PC-9 (cell line): ENCODE data around the gene MCU. TPM values are rescaled to one million over a fixed set of nuclear protein-coding genes. Genes with fewer than 3 reads are reported as not detected.

Experiments
- BruUV-seq: library from RNA; stranded (reverse); fragments of 400-500 nt; replicated peaks from 2 replicates; lab custom pipeline; 2021; lab: Mats Ljungman, UMichigan
- CTCF ChIA-PET: fragments of 300-600 bp; sonication (Branson Sonifier 250); formaldehyde crosslinking; loops from one replicate; lab custom pipeline; 2022; ENCODE audit warnings: antibody characterized with exemption; lab: Charles Lee
- POLR2A ChIA-PET: fragments of 300-600 bp; sonication (Branson Sonifier 250); formaldehyde crosslinking; loops from one replicate; lab custom pipeline; 2022; ENCODE audit warnings: antibody characterized with exemption; ENCODE audit not compliant: unreplicated experiment; lab: Charles Lee
- DNase-seq, 2 experiments: peaks; one replicate each; pipeline versions ENCODE4 v3.0.0 to v3.0.0-alpha.2; 2015 to 2022; ENCODE audit warnings: mixed read lengths in 1 of 2
- H2AFZ ChIP-seq: fragments of 200-600 bp; sonication (generic); 2 replicates; pipeline ENCODE4 v1.8.1; 2017; ENCODE audit warnings: antibody characterized with exemption
- H3F3A ChIP-seq: fragments of 200-600 bp; sonication (generic); 2 replicates; pipeline ENCODE4 v1.8.1; 2017; ENCODE audit warnings: antibody characterized with exemption, mild to moderate bottlenecking, low read depth; ENCODE audit not compliant: insufficient read depth
- H3K27ac ChIP-seq: fragments of 200-600 bp; sonication (generic); 2 replicates; pipeline ENCODE4 v1.6.1; 2016; ENCODE audit warnings: mixed run types
- H3K27me3 ChIP-seq: fragments of 200-600 bp; sonication (generic); 2 replicates; pipeline ENCODE4 v1.6.1; 2016; ENCODE audit warnings: low read depth, mixed run types; ENCODE audit not compliant: insufficient read depth
- H3K36me3 ChIP-seq: fragments of 200-600 bp; sonication (generic); 2 replicates; pipeline ENCODE4 v1.6.1; 2016; ENCODE audit warnings: low read depth, mixed run types
- H3K4me1 ChIP-seq: fragments of 200-600 bp; sonication (generic); replicated peaks from 2 replicates; pipeline ENCODE4 v1.6.1; 2016; ENCODE audit warnings: mixed run types; ENCODE audit not compliant: insufficient read depth
- H3K4me2 ChIP-seq: fragments of 200-600 bp; sonication (generic); 2 replicates; pipeline ENCODE4 v1.6.1; 2017; ENCODE audit warnings: mixed run types
- H3K4me3 ChIP-seq: fragments of 200-600 bp; sonication (generic); 2 replicates; pipeline ENCODE4 v1.6.1; 2016; ENCODE audit warnings: mixed run types
- H3K79me2 ChIP-seq: fragments of 200-600 bp; sonication (generic); 2 replicates; pipeline ENCODE4 v1.6.1; 2017; ENCODE audit warnings: low read depth, mixed run types
- H3K9me2 ChIP-seq: fragments of 200-600 bp; sonication (generic); 2 replicates; pipeline ENCODE4 v1.8.1; 2017; ENCODE audit warnings: mild to moderate bottlenecking; ENCODE audit not compliant: insufficient read depth
- H3K9me3 ChIP-seq: fragments of 200-600 bp; sonication (generic); 2 replicates; pipeline ENCODE4 v1.8.1; 2016; ENCODE audit warnings: low read depth; ENCODE audit not compliant: insufficient read depth
- H4K20me1 ChIP-seq: fragments of 200-600 bp; sonication (generic); 2 replicates; pipeline ENCODE4 v1.8.1; 2017; ENCODE audit not compliant: insufficient read depth
- CTCF ChIP-seq: fragments of 200-600 bp; sonication (generic); conservative IDR thresholded peaks from 2 replicates; pipeline ENCODE4 v1.6.1; 2017; ENCODE audit warnings: mixed run types, antibody characterized with exemption, mild to moderate bottlenecking, moderate library complexity
- EZH2 ChIP-seq: fragments of 200-600 bp; sonication (generic); IDR thresholded peaks from 2 replicates; pipeline ENCODE4 v1.8.0; 2017; ENCODE audit warnings: antibody characterized with exemption, low read depth
- intact Hi-C: fragments of 100-400 bp; cut with micrococcal nuclease; formaldehyde crosslinking; loops from one replicate; pipeline ENCODE4 v1.10.0; 2022; ENCODE audit not compliant: unreplicated experiment
- total RNA-seq: library from RNA; stranded (reverse); gene quantifications from 2 replicates; pipeline ENCODE4 v1.2.3, GENCODE V29; 2021

Gene MCU
- total RNA-seq, 1 experiment from 2014 or later, result 59.5 TPM

DNA sequence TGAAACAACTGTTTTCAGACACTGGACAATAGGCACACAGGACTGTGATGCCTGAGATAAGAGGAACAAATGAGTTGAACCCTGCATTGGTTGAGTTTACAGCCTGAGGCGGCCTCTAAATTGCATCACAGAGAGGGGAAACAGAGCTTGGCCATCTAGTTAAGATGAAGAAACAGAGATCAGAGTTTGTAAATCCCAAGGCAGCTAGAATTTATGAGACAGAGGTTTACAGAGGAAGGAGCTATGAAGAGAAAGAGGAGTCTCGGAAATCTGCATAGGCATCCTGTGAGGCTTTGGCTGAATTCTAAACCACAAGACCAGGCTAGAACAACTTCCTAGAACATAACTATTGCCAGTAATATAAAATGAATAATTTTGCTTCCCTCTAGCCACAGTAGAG, 160.6 kb downstream of the MCU start:
- peaks cover 3% of the 10 kb centered on the region; the same call in 1 of the 2 replicates for H3K9me3 ChIP-seq
- no peaks in the 10 kb centered on the region for H3F3A ChIP-seq
- intact Hi-C loops, result no loop called here
- DNase-seq, result no peak
- peaks cover 4% of the 10 kb centered on the region; the same call in 1 of the 2 replicates for H3K4me1 ChIP-seq
- BruUV-seq, result no TSS peak
- CTCF ChIA-PET, result no interaction called here
- H3K4me3 ChIP-seq, result no peak overlapping the region
- H3K9me2 ChIP-seq, result no peaks in the 10 kb centered on the region
- peaks cover 7% of the 10 kb centered on the region; the same call in 1 of the 2 replicates for H3K79me2 ChIP-seq
- POLR2A ChIA-PET, result no interaction called here
- no peak overlapping the region for H2AFZ ChIP-seq
- H3K27me3 ChIP-seq, result no peaks in the 10 kb centered on the region
- H3K27ac ChIP-seq, result no peak overlapping the region
- H3K4me2 ChIP-seq, result no peak overlapping the region
- no peak for TF ChIP-seq CTCF
- no peak for TF ChIP-seq EZH2
- H4K20me1 ChIP-seq, result no peaks in the 10 kb centered on the region
- H3K36me3 ChIP-seq, result 0 out of 2 replicates have a peak, but pooled peaks cover 7% of the 10 kb centered on the region

DNA sequence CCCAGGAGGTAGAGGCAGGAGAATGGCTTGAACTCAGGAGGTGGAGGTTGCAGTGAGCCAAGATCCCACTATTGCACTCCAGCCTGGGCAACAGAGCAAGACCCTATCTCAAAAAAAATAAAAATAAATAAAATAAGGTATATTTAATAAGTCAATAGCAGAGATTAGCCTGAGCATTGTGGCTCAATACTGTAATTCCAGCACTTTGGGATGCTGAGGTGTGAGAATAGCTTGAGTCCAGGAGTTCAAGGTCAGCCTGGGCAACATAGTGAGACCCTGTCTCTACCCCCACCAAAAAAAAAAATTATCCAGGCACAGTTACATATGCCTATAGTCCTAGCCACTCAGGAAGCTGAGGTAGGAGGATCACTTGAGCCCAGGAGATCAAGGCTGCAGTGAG, 163.2 kb downstream of the MCU start:
- ChIA-PET POLR2A (interaction anchor here (0.5 kb wide), 1 partner anchor 10 kb away, joined by 3 read pairs; no protein-coding TSS in a partner anchor), CTCF (no interaction called here)
- no peaks in the 10 kb centered on the region for H3K4me1 ChIP-seq

DNA sequence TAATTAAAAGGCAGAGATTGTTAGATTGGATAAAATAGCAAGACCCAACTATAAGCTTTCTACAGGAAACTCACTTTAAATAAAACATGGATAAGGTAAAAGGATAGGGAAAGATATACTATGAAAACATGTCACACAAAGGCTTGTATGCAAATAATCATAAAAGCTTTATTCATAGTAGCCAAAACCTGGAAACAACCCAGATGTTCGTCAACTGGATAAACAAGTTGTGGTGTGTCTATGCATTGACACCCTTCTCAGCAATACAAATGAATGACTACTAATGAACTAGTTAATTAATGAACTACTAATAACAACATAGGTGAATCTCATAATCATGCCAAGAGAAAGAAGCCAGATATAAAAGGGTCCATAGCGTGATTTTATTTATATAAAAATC, 163.8 kb downstream of the MCU start:
- Histone ChIP-seq H3K4me2 (no peak overlapping the region), H4K20me1 (no peaks in the 10 kb centered on the region), H3K79me2 (no peaks in the 10 kb centered on the region; the same call in 1 of the 2 replicates), H2AFZ (no peak overlapping the region), H3K36me3 (0 out of 2 replicates have a peak, but pooled peaks cover 13% of the 10 kb centered on the region), H3K4me1 (no peaks in the 10 kb centered on the region), H3K27me3 (no peaks in the 10 kb centered on the region), H3K27ac (no peak overlapping the region), H3K9me2 (no peaks in the 10 kb centered on the region), H3F3A (no peaks in the 10 kb centered on the region), H3K4me3 (no peak overlapping the region), H3K9me3 (0 out of 2 replicates have a peak, but pooled peaks cover 3% of the 10 kb centered on the region)
- intact Hi-C loops, result no loop called here
- ChIA-PET CTCF (no interaction called here), POLR2A (interaction anchor here (0.5 kb wide), 1 partner anchor 9 kb away, joined by 3 read pairs; no protein-coding TSS in a partner anchor)
- TF ChIP-seq EZH2 (no peak), CTCF (no peak)
- no peak for DNase-seq
- BruUV-seq, result no TSS peak

More for the DNA sequence above, 163.2 kb downstream of the MCU start:
- no peak for DNase-seq
- BruUV-seq, result no TSS peak
- H3K27me3 ChIP-seq, result no peaks in the 10 kb centered on the region
- H3K27ac ChIP-seq, result no peak overlapping the region
- no peak overlapping the region for H3K4me2 ChIP-seq
- TF ChIP-seq EZH2, result no peak
- no peak for TF ChIP-seq CTCF
- H3K9me2 ChIP-seq, result no peaks in the 10 kb centered on the region
- H4K20me1 ChIP-seq, result no peaks in the 10 kb centered on the region
- no peak overlapping the region for H2AFZ ChIP-seq
- H3K36me3 ChIP-seq, result 0 out of 2 replicates have a peak, but pooled peaks cover 11% of the 10 kb centered on the region
- H3F3A ChIP-seq, result no peaks in the 10 kb centered on the region
- intact Hi-C loops, result no loop called here
- peaks cover 3% of the 10 kb centered on the region; the same call in 1 of the 2 replicates for H3K9me3 ChIP-seq
- no peaks in the 10 kb centered on the region; the same call in 1 of the 2 replicates for H3K79me2 ChIP-seq
- no peak overlapping the region for H3K4me3 ChIP-seq
